CD4-positive, CD25-positive, alpha-beta regulatory T cell (primary cell): ENCODE measurements around the gene MGAT4B. TPM values are rescaled to one million over a fixed set of nuclear protein-coding genes. Genes with fewer than 3 reads are reported as not detected.
"Not testable (repeated sequence)": the region's sequence is repeated elsewhere in the genome, so short reads cannot be mapped to it uniquely, and the experiment has no call there.

Source experiments
- ATAC-seq, 2 donors: fragments of 150-1000 bp; cut with Tn5 transposase; one replicate each; pipeline ENCODE4 v1.10.0; 2021; ENCODE audit warnings: low read depth in 2 of 2, moderate number of reproducible peaks in 2 of 2, moderate library complexity in 1 of 2
- DNase-seq, 3 donors: peaks; one replicate each; pipeline versions ENCODE4 v3.0.0 to v3.0.0-alpha.2; 2012 to 2022; ENCODE audit warnings: mixed read lengths in 1 of 3
- H3K27ac ChIP-seq: one replicate; pipeline ENCODE4 v1.7.0; 2013; ENCODE audit warnings: mild to moderate bottlenecking, low read length; ENCODE audit not compliant: insufficient read depth, poor library complexity, severe bottlenecking
- H3K27me3 ChIP-seq: one replicate; pipeline ENCODE4 v1.7.0; 2013; ENCODE audit warnings: low read length; ENCODE audit not compliant: control insufficient read depth, insufficient read depth
- H3K36me3 ChIP-seq: one replicate; pipeline ENCODE4 v1.7.0; 2013; ENCODE audit warnings: mild to moderate bottlenecking, low read length, moderate library complexity; ENCODE audit not compliant: control insufficient read depth, insufficient read depth
- H3K4me1 ChIP-seq: 2 replicates; pipeline ENCODE4 v1.7.0; 2013; ENCODE audit warnings: mild to moderate bottlenecking, low read length; ENCODE audit not compliant: insufficient read depth, control insufficient read depth, poor library complexity, severe bottlenecking
- H3K4me3 ChIP-seq: one replicate; pipeline ENCODE4 v1.7.0; 2013; ENCODE audit warnings: low read depth, mild to moderate bottlenecking, low read length, moderate library complexity
- H3K9me3 ChIP-seq, 2 experiments: 1 replicate in 1 of 2; 2 replicates in 1 of 2; pipeline ENCODE4 v1.7.0; 2013; ENCODE audit warnings: low read length in 2 of 2, mild to moderate bottlenecking in 1 of 2, moderate library complexity in 1 of 2; ENCODE audit not compliant: control insufficient read depth in 2 of 2
- H3K27ac Mint-ChIP-seq, 3 donors: one replicate each; pipeline ENCODE4 v1.8.0; 2020 to 2022; ENCODE audit warnings: mild to moderate bottlenecking in 3 of 3, mixed read lengths in 3 of 3, moderate library complexity in 2 of 3
- H3K27me3 Mint-ChIP-seq: one replicate; pipeline ENCODE4 v1.8.0; 2022; ENCODE audit warnings: mild to moderate bottlenecking, mixed read lengths
- H3K36me3 Mint-ChIP-seq: one replicate; pipeline ENCODE4 v1.8.0; 2020; ENCODE audit warnings: mixed read lengths
- H3K4me1 Mint-ChIP-seq, 4 donors: one replicate each; pipeline ENCODE4 v1.8.0; 2020 to 2022; ENCODE audit warnings: mixed read lengths in 4 of 4, mild to moderate bottlenecking in 1 of 4
- H3K4me3 Mint-ChIP-seq, 4 donors: one replicate each; pipeline ENCODE4 v1.8.0; 2020 to 2022; ENCODE audit warnings: mild to moderate bottlenecking in 4 of 4, mixed read lengths in 4 of 4, moderate library complexity in 3 of 4
- H3K9me3 Mint-ChIP-seq, 7 donors: one replicate each; pipeline ENCODE4 v1.8.0; 2020 to 2022; ENCODE audit warnings: mixed read lengths in 7 of 7, mild to moderate bottlenecking in 3 of 7, moderate library complexity in 2 of 7
- polyA plus RNA-seq, 4 donors: library from polyadenylated mRNA; unstranded; fragments of 300-500 nt; fragmentation: Illumina TruSeq; gene quantifications; one replicate each; pipeline ENCODE4 v1.2.3, GENCODE V29; 2021
- total RNA-seq: library from RNA; stranded (reverse); gene quantifications from one replicate; pipeline ENCODE4 v1.2.3, GENCODE V29; 2022

The MGAT4B gene
- total and polyA plus RNA-seq, 5 donors from 2014 or later = 11.9 to 134 (median 15.4) TPM

GRCh38 chr5:179837076-179838011 is 30.7 kb upstream of the MGAT4B start:
- Histone ChIP-seq H3K4me3 (peak overlapping the region; percentile 42), H3K27ac (peak overlapping the region; percentile 85), H3K36me3 (peaks cover 49% of the 10 kb centered on the region), H3K9me3 (no peaks in the 10 kb centered on the region), H3K4me1 (peaks cover 17% of the 10 kb centered on the region), H3K27me3 (no peaks in the 10 kb centered on the region)
- peaks cover 10 to 25% (median 19%) of the 10 kb centered on the region in 4 donors for H3K4me1 Mint-ChIP-seq
- H3K36me3 Mint-ChIP-seq = peaks cover 44% of the 10 kb centered on the region
- DNase-seq (no peak), ATAC-seq (no peak)
- H3K9me3 Mint-ChIP-seq = peaks cover 0 to 2% (median 0%) of the 10 kb centered on the region in 7 donors
- H3K4me3 Mint-ChIP-seq = peak overlapping the region; percentile 56 to 83 (median 67)
- peak overlapping the region; percentile 94 to 95 (median 95) for H3K27ac Mint-ChIP-seq
- H3K27me3 Mint-ChIP-seq = no peaks in the 10 kb centered on the region

- Mint-ChIP-seq H3K36me3 (peaks cover 45% of the 10 kb centered on the region), H3K9me3 (peaks cover 0 to 2% (median 0%) of the 10 kb centered on the region in 7 donors), H3K4me1 (peaks cover 10 to 25% (median 20%) of the 10 kb centered on the region in 4 donors), H3K4me3 (peak overlapping the region; percentile 56 to 83 (median 67)), H3K27me3 (no peaks in the 10 kb centered on the region), H3K27ac (peak overlapping the region; percentile 94 to 95 (median 95))
- peak; percentile 51 to 90 (median 68) for DNase-seq
- H3K4me1 ChIP-seq = peaks cover 17% of the 10 kb centered on the region
- peak overlapping the region; percentile 85 for H3K27ac ChIP-seq
- peaks cover 51% of the 10 kb centered on the region for H3K36me3 ChIP-seq
- peak overlapping the region; percentile 42 for H3K4me3 ChIP-seq
- ATAC-seq = peak; percentile 96
- no peaks in the 10 kb centered on the region for H3K9me3 ChIP-seq
- no peaks in the 10 kb centered on the region for H3K27me3 ChIP-seq
Observed at GRCh38 chr5:179836225-179837019, 29.8 kb upstream of the MGAT4B start.

GRCh38 chr5:179834871-179835270 is 28.2 kb upstream of the MGAT4B start:
- H3K27me3 ChIP-seq, H3K27me3 Mint-ChIP-seq, H3K4me3 Mint-ChIP-seq, H3K9me3 ChIP-seq, DNase-seq, H3K9me3 Mint-ChIP-seq, H3K4me3 ChIP-seq, H3K27ac Mint-ChIP-seq, H3K27ac ChIP-seq, ATAC-seq: not testable (repeated sequence)
- Mint-ChIP-seq H3K36me3 (peaks cover 49% of the 10 kb centered on the region), H3K4me1 (peaks cover 15 to 26% (median 26%) of the 10 kb centered on the region in 4 donors)
- Histone ChIP-seq H3K4me1 (peaks cover 17% of the 10 kb centered on the region), H3K36me3 (peaks cover 55% of the 10 kb centered on the region)

GRCh38 chr5:179834120-179834519 is 27.5 kb upstream of the MGAT4B start:
- peaks cover 15 to 29% (median 28%) of the 10 kb centered on the region in 4 donors for H3K4me1 Mint-ChIP-seq
- H3K9me3 Mint-ChIP-seq = peaks cover 0 to 2% (median 0%) of the 10 kb centered on the region in 7 donors

GRCh38 chr5:179833709-179834070 is 27.0 kb upstream of the MGAT4B start:
- Mint-ChIP-seq H3K4me1 (peaks cover 15 to 30% (median 29%) of the 10 kb centered on the region in 4 donors), H3K36me3 (peaks cover 61% of the 10 kb centered on the region), H3K27ac (peak overlapping the region in 1 of 3 donors; percentile 48), H3K9me3 (peaks cover 0 to 2% (median 0%) of the 10 kb centered on the region in 7 donors), H3K4me3 (peak overlapping the region in 1 of 4 donors; percentile 58), H3K27me3 (no peaks in the 10 kb centered on the region)
- H3K4me1 ChIP-seq = peaks cover 17% of the 10 kb centered on the region
- ATAC-seq (no peak), DNase-seq (no peak)
- no peak overlapping the region for H3K4me3 ChIP-seq
- H3K27ac ChIP-seq = no peak overlapping the region
- peaks cover 63% of the 10 kb centered on the region for H3K36me3 ChIP-seq
- no peaks in the 10 kb centered on the region for H3K27me3 ChIP-seq
- no peaks in the 10 kb centered on the region for H3K9me3 ChIP-seq

More at GRCh38 chr5:179834120-179834519, 27.5 kb upstream of the MGAT4B start:
- Mint-ChIP-seq H3K4me3 (peak overlapping the region in 1 of 4 donors; percentile 58), H3K27ac (no peak overlapping the region), H3K27me3 (no peaks in the 10 kb centered on the region), H3K36me3 (peaks cover 57% of the 10 kb centered on the region)
- DNase-seq (no peak), ATAC-seq (no peak)
- H3K9me3 ChIP-seq = no peaks in the 10 kb centered on the region
- H3K27me3 ChIP-seq = no peaks in the 10 kb centered on the region
- H3K4me1 ChIP-seq = peaks cover 17% of the 10 kb centered on the region
- H3K4me3 ChIP-seq = no peak overlapping the region
- no peak overlapping the region for H3K27ac ChIP-seq
- H3K36me3 ChIP-seq = peaks cover 59% of the 10 kb centered on the region

- no peaks in the 10 kb centered on the region for H3K27me3 ChIP-seq
- peaks cover 0 to 2% (median 0%) of the 10 kb centered on the region in 7 donors for H3K9me3 Mint-ChIP-seq
- DNase-seq = no peak
- H3K4me1 ChIP-seq = peaks cover 17% of the 10 kb centered on the region
- H3K4me3 ChIP-seq = no peak overlapping the region
- peaks cover 64% of the 10 kb centered on the region for H3K36me3 Mint-ChIP-seq
- peaks cover 15 to 33% (median 30%) of the 10 kb centered on the region in 4 donors for H3K4me1 Mint-ChIP-seq
- peaks cover 66% of the 10 kb centered on the region for H3K36me3 ChIP-seq
- no peak for ATAC-seq
- H3K27ac Mint-ChIP-seq = peak overlapping the region in 1 of 3 donors; percentile 58
- H3K27me3 Mint-ChIP-seq = no peaks in the 10 kb centered on the region
- H3K9me3 ChIP-seq = no peaks in the 10 kb centered on the region
- no peak overlapping the region for H3K4me3 Mint-ChIP-seq
- no peak overlapping the region for H3K27ac ChIP-seq
Observed at GRCh38 chr5:179833056-179833708, 26.5 kb upstream of the MGAT4B start.
